H1 (cell line): ENCODE data around the gene MTIF3. TPM values are rescaled to one million over a fixed set of nuclear protein-coding genes. Genes with fewer than 3 reads are reported as not detected.

ENCODE experiments used
- ASH2L ChIP-seq: fragments of 200-600, 300-600 bp; sonication (generic); IDR thresholded peaks from one replicate; pipeline ENCODE4 v1.7.1; 2017; ENCODE audit warnings: low read length
- BACH1 ChIP-seq: IDR thresholded peaks from 2 replicates; pipeline ENCODE4 v1.6.1; 2012; ENCODE audit warnings: low read length, improper control_type of control experiment
- BCL11A ChIP-seq, 2 experiments: IDR thresholded peaks; one replicate each; pipeline ENCODE4 v1.6.1; 2011; ENCODE audit warnings: low read depth in 2 of 2, low read length in 2 of 2, mild to moderate bottlenecking in 2 of 2
- CEBPB ChIP-seq: IDR thresholded peaks from 2 replicates; pipeline ENCODE4 v1.6.1; 2012; ENCODE audit warnings: low read depth, low read length
- CHD2 ChIP-seq: IDR thresholded peaks from 2 replicates; pipeline ENCODE4 v1.6.1; 2012; ENCODE audit warnings: low read length, improper control_type of control experiment
- CREB1 ChIP-seq: IDR thresholded peaks from 2 replicates; pipeline ENCODE4 v1.6.1; 2012; ENCODE audit warnings: inconsistent platforms
- EGR1 ChIP-seq: IDR thresholded peaks from 2 replicates; pipeline ENCODE4 v1.6.1; 2011; ENCODE audit warnings: low read depth, low read length, borderline replicate concordance
- GTF2F1 ChIP-seq: IDR thresholded peaks from 2 replicates; pipeline ENCODE4 v1.6.1; 2012; ENCODE audit warnings: low read depth, low read length, improper control_type of control experiment, borderline replicate concordance
- KDM4A ChIP-seq: IDR thresholded peaks from one replicate; pipeline ENCODE4 v1.7.1; 2012; ENCODE audit warnings: low read depth, mild to moderate bottlenecking, moderate library complexity, low read length, inconsistent platforms; ENCODE audit not compliant: severe bottlenecking
- NRF1 ChIP-seq: IDR thresholded peaks from 2 replicates; pipeline ENCODE4 v1.6.1; 2011; ENCODE audit warnings: mild to moderate bottlenecking, low read depth, low read length, improper control_type of control experiment
- PHF8 ChIP-seq: fragments of 200-600 bp; sonication (generic); conservative IDR thresholded peaks from 2 replicates; pipeline ENCODE4 v1.7.1; 2012; ENCODE audit warnings: low read depth, mild to moderate bottlenecking, inconsistent platforms, low read length, moderate library complexity
- RBBP5 ChIP-seq: IDR thresholded peaks from 2 replicates; pipeline ENCODE4 v1.7.1; 2012; ENCODE audit warnings: low read depth, mild to moderate bottlenecking, inconsistent platforms, low read length, moderate library complexity, borderline replicate concordance
- RNF2 ChIP-seq: fragments of 200-900, 300-1000 bp; sonication (generic); IDR thresholded peaks from 2 replicates; pipeline ENCODE4 v1.7.1; 2016; ENCODE audit warnings: borderline replicate concordance, low read depth, mild to moderate bottlenecking, antibody characterized with exemption, low read length; ENCODE audit not compliant: poor library complexity, severe bottlenecking; ENCODE audit errors: missing control alignments
- SAP30 ChIP-seq: fragments of 300-600 bp; sonication (generic); IDR thresholded peaks from 2 replicates; pipeline ENCODE4 v1.7.1; 2012; ENCODE audit warnings: low read length, moderate library complexity, mild to moderate bottlenecking, inconsistent platforms; ENCODE audit not compliant: insufficient read depth, insufficient replicate concordance
- SUZ12 ChIP-seq: fragments of 200-600 bp; sonication (generic); IDR thresholded peaks from 2 replicates; pipeline ENCODE4 v1.6.1; 2012; ENCODE audit warnings: mild to moderate bottlenecking, inconsistent platforms, low read length, moderate library complexity, mixed read lengths
- TAF1 ChIP-seq: IDR thresholded peaks from 2 replicates; pipeline ENCODE4 v1.6.1; 2011; ENCODE audit warnings: mild to moderate bottlenecking, low read depth, low read length
- TEAD4 ChIP-seq: IDR thresholded peaks from 2 replicates; pipeline ENCODE4 v1.6.1; 2012; ENCODE audit warnings: low read depth, low read length, inconsistent platforms, mixed read lengths
- YY1 ChIP-seq: IDR thresholded peaks from 2 replicates; pipeline ENCODE4 v1.6.1; 2011; ENCODE audit warnings: low read depth, mild to moderate bottlenecking, low read length
- polyA plus RNA-seq, 7 experiments: library from polyadenylated mRNA; depleted of rRNA in 3 of 7; stranded (reverse) in 5 of 7; unstranded in 2 of 7; fragments of >200 nt in 5 of 7; fragments of 200-250 nt in 2 of 7; gene quantifications; 1 replicate in 5 of 7; 2 replicates in 1 of 7; 4 replicates in 1 of 7; pipeline versions ENCODE4 v1.2.1 to v1.2.3, GENCODE V29; 2011 to 2013; ENCODE audit warnings: missing spikeins in 2 of 7, mixed read lengths in 2 of 7
- total RNA-seq: library from RNA; stranded (reverse); fragmentation: NEBNext Ultra II Directional; extraction: Animal tissue kit (Norgen Biotek cat#: 25700); gene quantifications from 2 replicates; pipeline ENCODE4 v1.2.1, GENCODE V29; 2021
- TF ChIP-seq, protein P1 (sequence below): IDR thresholded peaks from 2 replicates; pipeline ENCODE4 v1.6.1; 2011; ENCODE audit warnings: low read depth, mild to moderate bottlenecking, low read length; ENCODE audit not compliant: insufficient read depth
- TF ChIP-seq, protein P2 (sequence below), 3 experiments: IDR thresholded peaks; 1 replicate in 2 of 3; 2 replicates in 1 of 3; pipeline versions ENCODE4 v1.5.1 to v1.6.1; 2011; ENCODE audit warnings: low read length in 3 of 3, mild to moderate bottlenecking in 3 of 3, inconsistent platforms in 2 of 3, low read depth in 1 of 3, moderate library complexity in 1 of 3; ENCODE audit not compliant: insufficient read depth in 1 of 3; ENCODE audit errors: control extremely low read depth in 1 of 3

Gene MTIF3
- total and polyA plus RNA-seq, 2 of the 8 experiments (the other 6 are each of a cell fraction or from before 2014, with no cell fraction given), result 29.4 to 36.4 TPM

DNA sequence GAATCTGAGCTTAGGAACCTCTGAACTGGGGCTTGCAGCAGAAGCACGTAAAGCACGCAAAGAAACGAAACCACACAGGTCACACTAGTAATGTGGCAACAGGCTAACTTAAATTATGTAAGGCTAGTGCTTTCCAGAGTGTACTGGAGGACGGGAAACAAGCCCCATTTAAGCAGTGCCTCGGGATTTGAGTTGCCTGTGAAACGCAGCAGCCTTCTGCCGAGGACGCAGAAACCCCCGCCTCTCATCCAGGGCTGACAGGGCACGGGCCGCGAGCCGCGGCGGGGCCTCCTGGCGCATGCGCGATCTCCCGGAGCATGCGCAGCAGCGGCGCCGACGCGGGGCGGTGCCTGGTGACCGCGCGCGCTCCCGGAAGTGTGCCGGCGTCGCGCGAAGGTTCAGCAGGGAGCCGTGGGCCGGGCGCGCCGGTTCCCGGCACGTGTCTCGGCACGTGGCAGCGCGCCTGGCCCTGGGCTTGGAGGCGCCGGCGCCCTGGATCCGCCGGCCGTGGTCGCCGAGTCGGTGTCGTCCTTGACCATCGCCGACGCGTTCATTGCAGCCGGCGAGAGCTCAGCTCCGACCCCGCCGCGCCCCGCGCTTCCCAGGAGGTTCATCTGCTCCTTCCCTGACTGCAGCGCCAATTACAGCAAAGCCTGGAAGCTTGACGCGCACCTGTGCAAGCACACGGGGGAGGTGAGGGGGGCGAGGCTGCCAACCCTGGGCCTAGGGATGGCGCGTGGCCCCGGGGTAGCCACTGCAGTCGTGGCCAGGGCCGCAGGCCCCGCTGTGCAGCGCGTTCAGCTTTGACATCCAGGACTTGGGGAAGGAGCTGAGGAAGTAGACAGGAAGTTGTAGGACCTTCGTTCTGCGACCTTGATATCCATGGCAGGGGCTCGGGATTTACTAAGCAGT, 25.9 kb downstream of the MTIF3 start, which contains the start of gene GTF3A (continued):
- TF ChIP-seq, protein P1, sequence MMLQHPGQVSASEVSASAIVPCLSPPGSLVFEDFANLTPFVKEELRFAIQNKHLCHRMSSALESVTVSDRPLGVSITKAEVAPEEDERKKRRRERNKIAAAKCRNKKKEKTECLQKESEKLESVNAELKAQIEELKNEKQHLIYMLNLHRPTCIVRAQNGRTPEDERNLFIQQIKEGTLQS, result peak; percentile 26; the same call in 1 of the 2 replicates
- TF ChIP-seq GTF2F1, result no peak
- no peak for TF ChIP-seq CEBPB
- 0 out of 2 replicates have a peak, but pooled peaks have one; percentile 8 for TF ChIP-seq TAF1
- TF ChIP-seq PHF8, result peak; percentile 65; the same call in 1 of the 2 replicates
- TF ChIP-seq SAP30, result no peak
- peak; percentile 74 for TF ChIP-seq ASH2L
- TF ChIP-seq KDM4A, result peak; percentile 93
- no peak for TF ChIP-seq EGR1
- TF ChIP-seq, protein P2, sequence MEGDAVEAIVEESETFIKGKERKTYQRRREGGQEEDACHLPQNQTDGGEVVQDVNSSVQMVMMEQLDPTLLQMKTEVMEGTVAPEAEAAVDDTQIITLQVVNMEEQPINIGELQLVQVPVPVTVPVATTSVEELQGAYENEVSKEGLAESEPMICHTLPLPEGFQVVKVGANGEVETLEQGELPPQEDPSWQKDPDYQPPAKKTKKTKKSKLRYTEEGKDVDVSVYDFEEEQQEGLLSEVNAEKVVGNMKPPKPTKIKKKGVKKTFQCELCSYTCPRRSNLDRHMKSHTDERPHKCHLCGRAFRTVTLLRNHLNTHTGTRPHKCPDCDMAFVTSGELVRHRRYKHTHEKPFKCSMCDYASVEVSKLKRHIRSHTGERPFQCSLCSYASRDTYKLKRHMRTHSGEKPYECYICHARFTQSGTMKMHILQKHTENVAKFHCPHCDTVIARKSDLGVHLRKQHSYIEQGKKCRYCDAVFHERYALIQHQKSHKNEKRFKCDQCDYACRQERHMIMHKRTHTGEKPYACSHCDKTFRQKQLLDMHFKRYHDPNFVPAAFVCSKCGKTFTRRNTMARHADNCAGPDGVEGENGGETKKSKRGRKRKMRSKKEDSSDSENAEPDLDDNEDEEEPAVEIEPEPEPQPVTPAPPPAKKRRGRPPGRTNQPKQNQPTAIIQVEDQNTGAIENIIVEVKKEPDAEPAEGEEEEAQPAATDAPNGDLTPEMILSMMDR (IDR thresholded peaks at IDR 0.05; ENCODE audit: control extremely low read depth in 1 of 3, insufficient read depth in 1 of 3, low read depth in 1 of 3, low read length in 3 of 3), result no peak
- TF ChIP-seq CREB1, result peak; percentile 63
- TF ChIP-seq CHD2, result no peak
- TF ChIP-seq TEAD4, result no peak
- peak; percentile 98 for TF ChIP-seq NRF1
- no peak for TF ChIP-seq BCL11A (IDR thresholded peaks at IDR 0.05; ENCODE audit: low read depth in 2 of 2, low read length in 2 of 2)
- no peak for TF ChIP-seq YY1
- no peak for TF ChIP-seq BACH1
- peak; percentile 99 for TF ChIP-seq RBBP5
- no peak for TF ChIP-seq RNF2
- TF ChIP-seq SUZ12, result no peak
